ENCODE results near the gene UBE3A. TPM values are rescaled to one million over a fixed set of nuclear protein-coding genes. Genes with fewer than 3 reads are reported as not detected.

Gene UBE3A
- polyA plus RNA-seq, 2 of the 4 experiments (the other 2 are of a cell fraction) = 22.3 to 42.2 TPM

DNA sequence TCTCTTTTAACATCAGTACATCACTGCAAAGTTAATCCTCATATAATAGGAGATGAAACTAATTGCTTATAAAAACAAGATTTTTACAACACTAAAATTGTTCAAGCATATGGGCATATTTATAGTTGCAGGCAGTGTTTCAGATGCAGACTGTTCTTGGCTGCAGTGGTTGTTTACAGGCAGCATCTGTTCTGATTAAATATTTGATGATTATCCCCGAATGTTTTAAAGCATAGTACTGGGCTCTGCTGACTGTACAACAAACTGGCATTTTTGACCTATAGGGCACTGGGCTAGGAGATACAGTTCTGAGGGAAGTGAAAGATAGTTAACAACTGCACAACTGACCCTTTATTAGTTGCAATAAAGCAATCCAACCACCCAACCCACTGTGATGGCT, 113.6 kb downstream of the UBE3A start:
- TF ChIP-seq, protein P1, sequence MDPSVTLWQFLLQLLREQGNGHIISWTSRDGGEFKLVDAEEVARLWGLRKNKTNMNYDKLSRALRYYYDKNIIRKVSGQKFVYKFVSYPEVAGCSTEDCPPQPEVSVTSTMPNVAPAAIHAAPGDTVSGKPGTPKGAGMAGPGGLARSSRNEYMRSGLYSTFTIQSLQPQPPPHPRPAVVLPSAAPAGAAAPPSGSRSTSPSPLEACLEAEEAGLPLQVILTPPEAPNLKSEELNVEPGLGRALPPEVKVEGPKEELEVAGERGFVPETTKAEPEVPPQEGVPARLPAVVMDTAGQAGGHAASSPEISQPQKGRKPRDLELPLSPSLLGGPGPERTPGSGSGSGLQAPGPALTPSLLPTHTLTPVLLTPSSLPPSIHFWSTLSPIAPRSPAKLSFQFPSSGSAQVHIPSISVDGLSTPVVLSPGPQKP (IDR thresholded peaks at IDR 0.05; ENCODE audit: low read depth, low read length) = no peak
- TF ChIP-seq EP300 (IDR thresholded peaks at IDR 0.05) (no peak), CBX2 (IDR thresholded peaks at IDR 0.05; ENCODE audit: borderline replicate concordance, low read depth) (no peak), NPAS2 (CRISPR knock-in tag; IDR thresholded peaks at IDR 0.05; ENCODE audit: borderline replicate concordance) (no peak), NR3C1 (IDR thresholded peaks at IDR 0.05) (no peak), NFE2L2 (conservative IDR thresholded peaks at IDR 0.05; ENCODE audit: low read length) (no peak), JUNB (IDR thresholded peaks at IDR 0.05) (no peak), ESRRA (IDR thresholded peaks at IDR 0.05; ENCODE audit: borderline replicate concordance, low read length) (no peak), FOXS1 (CRISPR knock-in tag; IDR thresholded peaks at IDR 0.05) (no peak), HDAC2 (IDR thresholded peaks at IDR 0.05) (no peak), TFCP2L1 (CRISPR knock-in tag; IDR thresholded peaks at IDR 0.05) (no peak), USF2 (IDR thresholded peaks at IDR 0.05) (no peak), CEBPB (IDR thresholded peaks at IDR 0.05) (no peak), SREBF2 (IDR thresholded peaks at IDR 0.05) (no peak), HOXB13 (CRISPR knock-in tag; IDR thresholded peaks at IDR 0.05; ENCODE audit: low read depth) (no peak), FOSB (CRISPR knock-in tag; IDR thresholded peaks at IDR 0.05) (no peak)
- TF ChIP-seq, protein P2, sequence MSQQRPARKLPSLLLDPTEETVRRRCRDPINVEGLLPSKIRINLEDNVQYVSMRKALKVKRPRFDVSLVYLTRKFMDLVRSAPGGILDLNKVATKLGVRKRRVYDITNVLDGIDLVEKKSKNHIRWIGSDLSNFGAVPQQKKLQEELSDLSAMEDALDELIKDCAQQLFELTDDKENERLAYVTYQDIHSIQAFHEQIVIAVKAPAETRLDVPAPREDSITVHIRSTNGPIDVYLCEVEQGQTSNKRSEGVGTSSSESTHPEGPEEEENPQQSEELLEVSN (IDR thresholded peaks at IDR 0.05; ENCODE audit: borderline replicate concordance, low read depth) = no peak
- Histone ChIP-seq H3K4me1 (no peaks in the 10 kb centered on the region), H3K4me3 (no peak overlapping the region), H3K27ac (no peak overlapping the region), H3K9me3 (peaks cover 11% of the 10 kb centered on the region; the same call in 2 of the 3 replicates), H3K4me2 (no peak overlapping the region)
- FAIRE-seq = no peak
- ATAC-seq = no peak
- ChIA-PET CTCF (no interaction called here), POLR2A (no interaction called here)
- 77% methylated on average over 1 of the region's 1 CpG for WGBS (ENCODE audit: missing lambda C conversion rate)
- DNase-seq (ENCODE audit: low read depth in 1 of 2, low spot score in 1 of 2) = no peak

DNA sequence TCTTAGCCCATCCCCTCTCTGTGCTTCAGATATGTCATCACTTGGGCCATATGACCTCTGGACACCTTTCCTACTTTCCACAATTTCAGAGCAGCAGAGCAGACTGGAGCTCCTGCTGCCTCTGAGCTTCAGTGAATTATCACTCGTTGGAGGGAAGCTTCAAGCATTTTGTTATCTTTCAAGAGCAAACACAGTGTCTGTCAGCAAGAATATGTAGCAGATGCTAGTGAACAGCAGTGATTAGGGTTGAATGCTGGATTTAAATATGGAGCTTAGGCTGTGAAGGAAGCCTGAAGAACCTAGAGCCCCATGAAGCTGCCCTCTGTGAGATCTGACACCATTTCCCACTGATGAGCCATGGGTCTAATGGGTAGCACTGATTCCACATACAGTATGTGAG, 115.4 kb downstream of the UBE3A start:
- CTCF ChIA-PET = no interaction called here
- POLR2A ChIA-PET = no interaction called here
- Histone ChIP-seq H3K4me2 (no peak overlapping the region), H3K27ac (no peak overlapping the region), H3K9me3 (peaks cover 17% of the 10 kb centered on the region), H3K4me3 (no peak overlapping the region), H3K4me1 (no peaks in the 10 kb centered on the region)
- 86% methylated on average over 1 of the region's 1 CpG for WGBS (ENCODE audit: missing lambda C conversion rate)
- ATAC-seq (no peak), DNase-seq (ENCODE audit: low read depth in 1 of 2, low spot score in 1 of 2) (no peak), FAIRE-seq (no peak)
- TF ChIP-seq TP53 (CRISPR knock-in tag; IDR thresholded peaks at IDR 0.05) = no peak
- no peak for TF ChIP-seq HEYL (CRISPR knock-in tag; IDR thresholded peaks at IDR 0.05)
- no peak for TF ChIP-seq ATOH8 (CRISPR knock-in tag; IDR thresholded peaks at IDR 0.05; ENCODE audit: low read depth)
- TF ChIP-seq, protein P3, sequence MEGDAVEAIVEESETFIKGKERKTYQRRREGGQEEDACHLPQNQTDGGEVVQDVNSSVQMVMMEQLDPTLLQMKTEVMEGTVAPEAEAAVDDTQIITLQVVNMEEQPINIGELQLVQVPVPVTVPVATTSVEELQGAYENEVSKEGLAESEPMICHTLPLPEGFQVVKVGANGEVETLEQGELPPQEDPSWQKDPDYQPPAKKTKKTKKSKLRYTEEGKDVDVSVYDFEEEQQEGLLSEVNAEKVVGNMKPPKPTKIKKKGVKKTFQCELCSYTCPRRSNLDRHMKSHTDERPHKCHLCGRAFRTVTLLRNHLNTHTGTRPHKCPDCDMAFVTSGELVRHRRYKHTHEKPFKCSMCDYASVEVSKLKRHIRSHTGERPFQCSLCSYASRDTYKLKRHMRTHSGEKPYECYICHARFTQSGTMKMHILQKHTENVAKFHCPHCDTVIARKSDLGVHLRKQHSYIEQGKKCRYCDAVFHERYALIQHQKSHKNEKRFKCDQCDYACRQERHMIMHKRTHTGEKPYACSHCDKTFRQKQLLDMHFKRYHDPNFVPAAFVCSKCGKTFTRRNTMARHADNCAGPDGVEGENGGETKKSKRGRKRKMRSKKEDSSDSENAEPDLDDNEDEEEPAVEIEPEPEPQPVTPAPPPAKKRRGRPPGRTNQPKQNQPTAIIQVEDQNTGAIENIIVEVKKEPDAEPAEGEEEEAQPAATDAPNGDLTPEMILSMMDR (IDR thresholded peaks at IDR 0.05) = no peak
- TF ChIP-seq EHF (CRISPR knock-in tag; IDR thresholded peaks at IDR 0.05) = no peak
- TF ChIP-seq ZFP36 (IDR thresholded peaks at IDR 0.05; ENCODE audit: borderline replicate concordance, partially characterized antibody) = no peak
- no peak for TF ChIP-seq JUN (IDR thresholded peaks at IDR 0.05)
- TF ChIP-seq CHD4 (IDR thresholded peaks at IDR 0.05; ENCODE audit: borderline replicate concordance) = no peak
- TF ChIP-seq, protein P2 (IDR thresholded peaks at IDR 0.05; ENCODE audit: borderline replicate concordance, low read depth) = no peak
- TF ChIP-seq RAD21 (conservative IDR thresholded peaks at IDR 0.05 in 1 of 2, IDR thresholded peaks at IDR 0.05 in 1 of 2) = no peak
- no peak for TF ChIP-seq FOXS1 (CRISPR knock-in tag; IDR thresholded peaks at IDR 0.05)
- no peak for TF ChIP-seq CBX2 (IDR thresholded peaks at IDR 0.05; ENCODE audit: borderline replicate concordance, low read depth)
